HepG2 (cell line): Measurements from ENCODE around the gene ZNF484.

Source experiments
- ETV6 ChIP-seq: sonication (generic); formaldehyde crosslinking; conservative IDR thresholded peaks from 2 replicates; pipeline ENCODE4 v1.4.0; 2020; ENCODE audit warnings: missing genetic modification reagents
- EZH2 ChIP-seq: conservative IDR thresholded peaks from 2 replicates; pipeline ENCODE4 v1.6.1; 2012; ENCODE audit warnings: mild to moderate bottlenecking, low read depth, low read length, moderate library complexity
- HMGXB4 ChIP-seq, 2 experiments: sonication (generic) in 1 of 2; formaldehyde crosslinking in 1 of 2; IDR thresholded peaks; 2 replicates each; pipeline versions ENCODE4 v1.4.0 to v1.6.1; 2018 to 2020; ENCODE audit warnings: missing genetic modification reagents in 2 of 2, borderline replicate concordance in 1 of 2, low read depth in 1 of 2, mild to moderate bottlenecking in 1 of 2, missing biosample characterization in 1 of 2
- KAT7 ChIP-seq: IDR thresholded peaks from 2 replicates; pipeline ENCODE4 v1.6.1; 2018; ENCODE audit warnings: borderline replicate concordance, missing compliant biosample characterization
- MIER3 ChIP-seq: IDR thresholded peaks from 2 replicates; pipeline ENCODE4 v1.6.1; 2016; ENCODE audit warnings: missing compliant biosample characterization, borderline replicate concordance
- PRDM10 ChIP-seq: sonication (generic); formaldehyde crosslinking; IDR thresholded peaks from 2 replicates; pipeline ENCODE4 v1.4.0; 2020; ENCODE audit warnings: low read depth, missing genetic modification reagents
- SUZ12 ChIP-seq: fragments of 150-350 bp; IDR thresholded peaks from 2 replicates; pipeline ENCODE4 v1.6.1; 2014; ENCODE audit warnings: low read depth, low read length
- TCF7L2 ChIP-seq: IDR thresholded peaks from 2 replicates; pipeline ENCODE4 v1.6.1; 2011; ENCODE audit warnings: mild to moderate bottlenecking, low read depth, low read length, moderate library complexity
- TSC22D2 ChIP-seq: sonication (generic); formaldehyde crosslinking; IDR thresholded peaks from 2 replicates; pipeline ENCODE4 v1.5.1; 2020; ENCODE audit warnings: missing genetic modification reagents, mild to moderate bottlenecking, borderline replicate concordance
- ZNF10 ChIP-seq: sonication (generic); formaldehyde crosslinking; IDR thresholded peaks from 2 replicates; pipeline ENCODE4 v1.4.0; 2020; ENCODE audit warnings: mild to moderate bottlenecking, low read depth, missing genetic modification reagents, borderline replicate concordance
- ZNF549 ChIP-seq: sonication (generic); formaldehyde crosslinking; IDR thresholded peaks from 2 replicates; pipeline ENCODE4 v1.5.0; 2020; ENCODE audit warnings: missing genetic modification reagents
- TF ChIP-seq, protein P1 (sequence below): sonication (generic); formaldehyde crosslinking; IDR thresholded peaks from 2 replicates; pipeline ENCODE4 v1.5.0; 2020; ENCODE audit warnings: mild to moderate bottlenecking, missing genetic modification reagents, moderate library complexity
- TF ChIP-seq, protein P2 (sequence below): sonication (generic); formaldehyde crosslinking; IDR thresholded peaks from 2 replicates; pipeline ENCODE4 v1.4.0; 2020; ENCODE audit warnings: missing genetic modification reagents, mild to moderate bottlenecking, borderline replicate concordance
- TF ChIP-seq, protein P3 (sequence below): sonication (generic); formaldehyde crosslinking; IDR thresholded peaks from 2 replicates; pipeline ENCODE4 v1.4.0; 2020; ENCODE audit warnings: missing genetic modification reagents

DNA sequence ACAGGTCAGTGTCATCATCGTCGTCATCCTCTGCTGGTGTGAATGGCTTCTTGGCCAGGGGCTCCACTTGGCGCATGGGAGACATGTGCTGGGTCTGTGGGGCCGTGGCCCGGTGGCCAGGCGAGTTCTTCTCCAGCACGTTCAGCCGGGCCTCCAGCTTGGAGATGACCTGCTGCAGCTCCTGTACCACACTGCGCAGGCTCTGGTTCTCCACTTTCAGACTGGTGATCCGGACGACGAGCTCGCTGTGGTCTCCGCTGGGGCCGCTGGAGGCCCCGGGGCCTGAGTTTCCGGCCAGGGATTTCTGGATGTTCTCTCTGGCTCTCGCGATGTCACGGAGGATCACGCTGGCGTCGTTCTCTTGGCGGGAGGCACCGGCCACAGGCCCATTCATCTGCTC, 40.6 kb downstream of the ZNF484 start:
- TF ChIP-seq PRDM10 (CRISPR knock-in tag), result no peak
- no peak for TF ChIP-seq SUZ12
- TF ChIP-seq, protein P1, sequence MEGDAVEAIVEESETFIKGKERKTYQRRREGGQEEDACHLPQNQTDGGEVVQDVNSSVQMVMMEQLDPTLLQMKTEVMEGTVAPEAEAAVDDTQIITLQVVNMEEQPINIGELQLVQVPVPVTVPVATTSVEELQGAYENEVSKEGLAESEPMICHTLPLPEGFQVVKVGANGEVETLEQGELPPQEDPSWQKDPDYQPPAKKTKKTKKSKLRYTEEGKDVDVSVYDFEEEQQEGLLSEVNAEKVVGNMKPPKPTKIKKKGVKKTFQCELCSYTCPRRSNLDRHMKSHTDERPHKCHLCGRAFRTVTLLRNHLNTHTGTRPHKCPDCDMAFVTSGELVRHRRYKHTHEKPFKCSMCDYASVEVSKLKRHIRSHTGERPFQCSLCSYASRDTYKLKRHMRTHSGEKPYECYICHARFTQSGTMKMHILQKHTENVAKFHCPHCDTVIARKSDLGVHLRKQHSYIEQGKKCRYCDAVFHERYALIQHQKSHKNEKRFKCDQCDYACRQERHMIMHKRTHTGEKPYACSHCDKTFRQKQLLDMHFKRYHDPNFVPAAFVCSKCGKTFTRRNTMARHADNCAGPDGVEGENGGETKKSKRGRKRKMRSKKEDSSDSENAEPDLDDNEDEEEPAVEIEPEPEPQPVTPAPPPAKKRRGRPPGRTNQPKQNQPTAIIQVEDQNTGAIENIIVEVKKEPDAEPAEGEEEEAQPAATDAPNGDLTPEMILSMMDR (CRISPR knock-in tag), result no peak
- TF ChIP-seq HMGXB4 (CRISPR knock-in tag; IDR thresholded peaks at IDR 0.05; ENCODE audit: borderline replicate concordance in 1 of 2, low read depth in 1 of 2), result no peak
- TF ChIP-seq, protein P2, sequence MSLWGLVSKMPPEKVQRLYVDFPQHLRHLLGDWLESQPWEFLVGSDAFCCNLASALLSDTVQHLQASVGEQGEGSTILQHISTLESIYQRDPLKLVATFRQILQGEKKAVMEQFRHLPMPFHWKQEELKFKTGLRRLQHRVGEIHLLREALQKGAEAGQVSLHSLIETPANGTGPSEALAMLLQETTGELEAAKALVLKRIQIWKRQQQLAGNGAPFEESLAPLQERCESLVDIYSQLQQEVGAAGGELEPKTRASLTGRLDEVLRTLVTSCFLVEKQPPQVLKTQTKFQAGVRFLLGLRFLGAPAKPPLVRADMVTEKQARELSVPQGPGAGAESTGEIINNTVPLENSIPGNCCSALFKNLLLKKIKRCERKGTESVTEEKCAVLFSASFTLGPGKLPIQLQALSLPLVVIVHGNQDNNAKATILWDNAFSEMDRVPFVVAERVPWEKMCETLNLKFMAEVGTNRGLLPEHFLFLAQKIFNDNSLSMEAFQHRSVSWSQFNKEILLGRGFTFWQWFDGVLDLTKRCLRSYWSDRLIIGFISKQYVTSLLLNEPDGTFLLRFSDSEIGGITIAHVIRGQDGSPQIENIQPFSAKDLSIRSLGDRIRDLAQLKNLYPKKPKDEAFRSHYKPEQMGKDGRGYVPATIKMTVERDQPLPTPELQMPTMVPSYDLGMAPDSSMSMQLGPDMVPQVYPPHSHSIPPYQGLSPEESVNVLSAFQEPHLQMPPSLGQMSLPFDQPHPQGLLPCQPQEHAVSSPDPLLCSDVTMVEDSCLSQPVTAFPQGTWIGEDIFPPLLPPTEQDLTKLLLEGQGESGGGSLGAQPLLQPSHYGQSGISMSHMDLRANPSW (CRISPR knock-in tag), result no peak
- no peak for TF ChIP-seq MIER3
- no peak for TF ChIP-seq EZH2
- no peak for TF ChIP-seq ZNF549 (CRISPR knock-in tag)
- TF ChIP-seq, protein P3, sequence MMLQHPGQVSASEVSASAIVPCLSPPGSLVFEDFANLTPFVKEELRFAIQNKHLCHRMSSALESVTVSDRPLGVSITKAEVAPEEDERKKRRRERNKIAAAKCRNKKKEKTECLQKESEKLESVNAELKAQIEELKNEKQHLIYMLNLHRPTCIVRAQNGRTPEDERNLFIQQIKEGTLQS (CRISPR knock-in tag), result no peak
- TF ChIP-seq KAT7, result no peak
- TF ChIP-seq ZNF10 (CRISPR knock-in tag), result no peak
- TF ChIP-seq TCF7L2, result no peak
- TF ChIP-seq ETV6 (CRISPR knock-in tag), result no peak
- no peak for TF ChIP-seq TSC22D2
